Calu3 (cell line): ENCODE measurements around the gene CHRNG. TPM values are rescaled to one million over a fixed set of nuclear protein-coding genes. Genes with fewer than 3 reads are reported as not detected.

Experiments used
- BruUV-seq: library from RNA; stranded (reverse); fragments of 400-500 nt; replicated peaks from 2 replicates; lab custom pipeline; 2021; lab: Mats Ljungman, UMichigan
- CTCF ChIA-PET: fragments of 300-600 bp; sonication (Branson Sonifier 250); formaldehyde crosslinking; loops from one replicate; lab custom pipeline; 2022; ENCODE audit warnings: antibody characterized with exemption; lab: Charles Lee
- DNase-seq: peaks from one replicate; pipeline ENCODE4 v3.0.0; 2022
- H3K27ac Mint-ChIP-seq: one replicate; pipeline ENCODE4 v1.8.0; 2022; ENCODE audit warnings: mixed read lengths; ENCODE audit not compliant: unreplicated experiment
- H3K27me3 Mint-ChIP-seq: one replicate; pipeline ENCODE4 v1.8.0; 2022; ENCODE audit warnings: mixed read lengths; ENCODE audit not compliant: unreplicated experiment
- H3K36me3 Mint-ChIP-seq: one replicate; pipeline ENCODE4 v1.8.0; 2022; ENCODE audit warnings: mild to moderate bottlenecking, moderate library complexity, mixed read lengths; ENCODE audit not compliant: insufficient read depth, unreplicated experiment
- H3K4me1 Mint-ChIP-seq: one replicate; pipeline ENCODE4 v1.8.0; 2022; ENCODE audit warnings: mild to moderate bottlenecking, low read depth, mixed read lengths; ENCODE audit not compliant: unreplicated experiment
- H3K4me3 Mint-ChIP-seq: one replicate; pipeline ENCODE4 v1.8.0; 2022; ENCODE audit warnings: mild to moderate bottlenecking, low read depth, moderate library complexity, mixed read lengths; ENCODE audit not compliant: unreplicated experiment
- H3K9me3 Mint-ChIP-seq: one replicate; pipeline ENCODE4 v1.8.0; 2022; ENCODE audit warnings: low read depth, mixed read lengths; ENCODE audit not compliant: unreplicated experiment
- intact Hi-C: fragments of 100-400 bp; cut with micrococcal nuclease; formaldehyde crosslinking; loops from one replicate; pipeline ENCODE4 v1.10.0; 2022; ENCODE audit not compliant: unreplicated experiment
- total RNA-seq: library from RNA; stranded (reverse); gene quantifications from 2 replicates; pipeline ENCODE4 v1.2.3, GENCODE V29; 2022
- TF ChIP-seq, protein P1 (sequence below): fragments of 200-600 bp; IDR thresholded peaks from one replicate; pipeline ENCODE4 v1.8.0; 2022; ENCODE audit warnings: antibody characterized with exemption; ENCODE audit not compliant: unreplicated experiment

CHRNG gene
- total RNA-seq, 1 experiment from 2014 or later = not detected

DNA sequence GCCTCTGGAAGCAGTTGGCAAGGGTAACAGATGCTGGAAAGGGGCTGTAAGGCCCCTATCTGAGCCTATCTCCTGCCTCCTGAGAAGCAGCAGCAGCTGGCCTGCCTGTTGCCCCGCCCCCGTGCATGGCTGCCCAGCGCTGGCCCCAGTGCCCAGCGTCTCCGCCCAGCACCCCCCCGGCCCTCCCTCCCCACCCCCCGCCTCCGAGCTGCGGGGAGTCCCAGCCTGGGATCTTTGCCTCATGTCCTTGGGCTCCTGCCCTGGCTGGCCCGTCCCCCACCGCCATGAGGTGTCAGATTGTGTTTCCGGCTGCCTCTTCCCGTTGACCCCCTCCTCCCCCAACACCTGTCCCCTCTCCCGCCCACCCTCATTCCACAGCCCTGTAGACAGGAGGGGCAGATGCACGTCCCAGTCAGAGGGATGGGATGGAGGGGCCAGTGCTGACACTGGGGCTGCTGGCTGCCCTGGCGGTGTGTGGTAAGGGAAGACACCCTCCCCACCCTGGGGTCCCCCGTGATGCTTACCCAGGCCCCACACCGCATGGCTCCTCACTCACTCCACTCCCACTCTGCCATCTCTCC is 13.6 kb upstream of the CHRNG start, which contains the start of gene CHRND:
TSS of gene CHRND (plus strand) at position 370 of the 581 bp plus-strand sequence. CDS start at position 426, 56 bp downstream.
- no peak for DNase-seq
- no TSS peak for BruUV-seq

DNA sequence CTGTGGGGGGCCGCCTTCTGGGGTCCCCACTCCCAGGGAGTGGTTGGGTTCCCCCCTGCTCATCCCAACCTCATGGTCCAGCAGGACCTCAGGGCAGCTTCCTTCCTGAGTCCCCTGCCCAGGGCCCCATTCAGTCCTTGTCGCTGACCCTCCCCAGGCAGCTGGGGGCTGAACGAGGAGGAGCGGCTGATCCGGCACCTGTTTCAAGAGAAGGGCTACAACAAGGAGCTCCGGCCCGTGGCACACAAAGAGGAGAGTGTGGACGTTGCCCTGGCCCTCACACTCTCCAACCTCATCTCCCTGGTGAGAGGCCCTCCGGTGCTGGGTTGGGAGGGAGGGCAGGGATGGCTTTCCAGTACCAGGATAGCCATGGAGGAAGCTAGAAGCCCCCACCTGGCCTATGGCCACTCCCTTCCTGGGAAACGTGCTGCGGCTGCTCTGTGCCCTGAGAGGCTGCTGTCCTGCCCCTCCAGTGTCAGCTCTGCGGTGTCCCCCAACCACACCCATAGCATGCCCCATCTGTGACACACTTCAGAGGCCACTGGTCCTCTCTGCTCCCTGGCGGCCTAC is 13.0 kb upstream of the CHRNG start:
- H3K36me3 Mint-ChIP-seq = peaks cover 2% of the 10 kb centered on the region
- no peaks in the 10 kb centered on the region for H3K9me3 Mint-ChIP-seq
- H3K4me1 Mint-ChIP-seq = no peaks in the 10 kb centered on the region
- no TSS peak for BruUV-seq
- H3K27ac Mint-ChIP-seq = no peak overlapping the region
- TF ChIP-seq, protein P1, sequence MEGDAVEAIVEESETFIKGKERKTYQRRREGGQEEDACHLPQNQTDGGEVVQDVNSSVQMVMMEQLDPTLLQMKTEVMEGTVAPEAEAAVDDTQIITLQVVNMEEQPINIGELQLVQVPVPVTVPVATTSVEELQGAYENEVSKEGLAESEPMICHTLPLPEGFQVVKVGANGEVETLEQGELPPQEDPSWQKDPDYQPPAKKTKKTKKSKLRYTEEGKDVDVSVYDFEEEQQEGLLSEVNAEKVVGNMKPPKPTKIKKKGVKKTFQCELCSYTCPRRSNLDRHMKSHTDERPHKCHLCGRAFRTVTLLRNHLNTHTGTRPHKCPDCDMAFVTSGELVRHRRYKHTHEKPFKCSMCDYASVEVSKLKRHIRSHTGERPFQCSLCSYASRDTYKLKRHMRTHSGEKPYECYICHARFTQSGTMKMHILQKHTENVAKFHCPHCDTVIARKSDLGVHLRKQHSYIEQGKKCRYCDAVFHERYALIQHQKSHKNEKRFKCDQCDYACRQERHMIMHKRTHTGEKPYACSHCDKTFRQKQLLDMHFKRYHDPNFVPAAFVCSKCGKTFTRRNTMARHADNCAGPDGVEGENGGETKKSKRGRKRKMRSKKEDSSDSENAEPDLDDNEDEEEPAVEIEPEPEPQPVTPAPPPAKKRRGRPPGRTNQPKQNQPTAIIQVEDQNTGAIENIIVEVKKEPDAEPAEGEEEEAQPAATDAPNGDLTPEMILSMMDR = no peak
- CTCF ChIA-PET = no interaction called here
- H3K4me3 Mint-ChIP-seq = no peak overlapping the region
- no peak for DNase-seq
- peaks cover 88% of the 10 kb centered on the region for H3K27me3 Mint-ChIP-seq
- intact Hi-C loops = no loop called here

More for the DNA sequence above, 13.6 kb upstream of the CHRNG start, which contains the start of gene CHRND:
- no peaks in the 10 kb centered on the region for H3K4me1 Mint-ChIP-seq
- CTCF ChIA-PET = no interaction called here
- peaks cover 5% of the 10 kb centered on the region for H3K36me3 Mint-ChIP-seq
- intact Hi-C loops = no loop called here
- TF ChIP-seq, protein P1 = no peak
- no peak within 1 kb of the TSS for H3K27ac Mint-ChIP-seq
- H3K27me3 Mint-ChIP-seq = peaks cover 88% of the 10 kb centered on the region
- no peak within 1 kb of the TSS for H3K4me3 Mint-ChIP-seq
- H3K9me3 Mint-ChIP-seq = no peaks in the 10 kb centered on the region

DNA sequence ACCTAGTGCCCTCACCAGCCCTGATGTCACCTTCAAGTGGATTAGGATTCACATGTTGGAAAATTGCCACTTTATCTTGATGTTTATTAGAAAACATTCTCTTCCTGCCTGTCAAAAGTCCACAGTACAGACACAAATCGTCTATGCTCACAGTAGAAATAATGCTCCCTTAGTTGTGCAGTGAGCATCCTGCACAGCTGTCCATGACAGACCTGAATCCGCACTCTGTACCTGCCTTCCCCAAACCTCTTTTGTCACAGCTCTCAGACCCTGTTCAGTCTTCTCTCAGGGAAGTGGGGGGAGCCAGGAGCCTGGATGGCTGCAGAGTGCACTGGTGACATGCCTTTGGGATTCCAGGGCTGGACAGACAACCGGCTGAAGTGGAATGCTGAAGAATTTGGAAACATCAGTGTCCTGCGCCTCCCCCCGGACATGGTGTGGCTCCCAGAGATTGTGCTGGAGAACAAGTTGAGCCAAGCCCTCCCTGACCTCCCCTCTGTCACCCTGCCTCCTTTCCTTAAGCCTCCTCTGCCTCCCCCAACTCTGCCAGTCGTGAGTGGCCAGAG is 11.5 kb upstream of the CHRNG start:
- no peaks in the 10 kb centered on the region for H3K36me3 Mint-ChIP-seq
- intact Hi-C loops = no loop called here
- H3K4me3 Mint-ChIP-seq = no peak overlapping the region
- TF ChIP-seq, protein P1 = no peak
- H3K9me3 Mint-ChIP-seq = no peaks in the 10 kb centered on the region
- BruUV-seq = no TSS peak
- CTCF ChIA-PET = no interaction called here
- H3K27me3 Mint-ChIP-seq = peaks cover 81% of the 10 kb centered on the region
- no peak for DNase-seq
- no peaks in the 10 kb centered on the region for H3K4me1 Mint-ChIP-seq
- H3K27ac Mint-ChIP-seq = no peak overlapping the region

DNA sequence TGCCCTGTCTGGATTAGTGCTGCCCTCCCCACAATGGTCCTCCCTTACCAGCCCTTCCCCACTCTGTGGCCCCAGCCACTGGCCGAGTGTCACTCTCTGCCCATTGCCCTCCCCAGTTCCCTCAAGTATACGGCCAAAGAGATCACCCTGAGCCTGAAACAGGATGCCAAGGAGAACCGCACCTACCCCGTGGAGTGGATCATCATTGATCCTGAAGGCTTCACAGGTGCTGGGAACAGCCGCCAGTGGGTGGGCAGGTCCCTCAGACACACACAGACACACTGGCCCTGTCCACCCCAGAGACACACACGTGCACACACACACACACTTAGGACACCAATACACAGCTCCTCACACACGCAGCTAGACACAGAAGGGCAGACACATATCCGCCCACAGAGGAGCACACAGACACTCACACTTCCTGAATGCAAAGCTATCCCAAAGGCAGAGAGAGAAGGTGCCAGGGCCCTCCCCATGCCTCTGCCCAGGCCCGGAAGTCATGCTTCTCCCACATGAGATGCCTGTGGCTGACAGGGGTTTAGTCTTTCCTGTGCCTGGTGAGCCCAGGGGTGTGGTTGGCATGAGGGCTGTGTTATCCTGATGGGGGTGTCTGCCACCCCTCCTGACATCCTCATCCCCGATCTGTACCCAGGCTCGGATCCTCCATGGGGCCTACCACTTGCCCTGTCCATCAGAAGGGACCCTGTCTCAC is 10.6 kb upstream of the CHRNG start:
- TF ChIP-seq, protein P1 = no peak
- DNase-seq = no peak
- no peak overlapping the region for H3K4me3 Mint-ChIP-seq
- no TSS peak for BruUV-seq
- no peaks in the 10 kb centered on the region for H3K36me3 Mint-ChIP-seq
- CTCF ChIA-PET = no interaction called here
- no peaks in the 10 kb centered on the region for H3K4me1 Mint-ChIP-seq
- H3K27ac Mint-ChIP-seq = no peak overlapping the region
- no peaks in the 10 kb centered on the region for H3K9me3 Mint-ChIP-seq
- peaks cover 81% of the 10 kb centered on the region for H3K27me3 Mint-ChIP-seq
- intact Hi-C loops = no loop called here
